Superior temporal gyrus (tissue), 1 donor: Measurements from ENCODE around the gene FIG4.
"Not testable (repeated sequence)": the region's sequence is repeated elsewhere in the genome, so short reads cannot be mapped to it uniquely, and the experiment has no call there.

ENCODE experiments used
- DNase-seq: peaks from one replicate; pipeline ENCODE4 v3.0.0-alpha.2; 2016; ENCODE audit errors: extremely low spot score

FIG4 gene

GRCh38 chr6:109852713-109853112, 161.6 kb downstream of the FIG4 start:
- no peak for DNase-seq

GRCh38 chr6:109853426-109853825, 162.3 kb downstream of the FIG4 start:
- no peak for DNase-seq

GRCh38 chr6:109853951-109854350, 162.9 kb downstream of the FIG4 start:
- DNase-seq, result no peak

- DNase-seq, result no peak
Measured at GRCh38 chr6:109854541-109855308, 163.6 kb downstream of the FIG4 start.

- not testable (repeated sequence) for DNase-seq
Measured at GRCh38 chr6:109855476-109856040, 164.5 kb downstream of the FIG4 start.

- DNase-seq, result no peak
Measured at GRCh38 chr6:109861946-109862345, 170.8 kb downstream of the FIG4 start.

GRCh38 chr6:109864050-109864449, 173.0 kb downstream of the FIG4 start:
- DNase-seq, result no peak

GRCh38 chr6:109865968-109866367, 174.9 kb downstream of the FIG4 start:
- no peak for DNase-seq

- peak; percentile 93 for DNase-seq
Measured at GRCh38 chr6:109867009-109867969, 176.2 kb downstream of the FIG4 start.

- no peak for DNase-seq
Measured at GRCh38 chr6:109867970-109868358, 176.9 kb downstream of the FIG4 start.

- DNase-seq, result peak; percentile 92
Measured at GRCh38 chr6:109869398-109870088, 178.4 kb downstream of the FIG4 start.

- no peak for DNase-seq
Measured at GRCh38 chr6:109870089-109870410, 179.0 kb downstream of the FIG4 start.

GRCh38 chr6:109872549-109872948, 181.5 kb downstream of the FIG4 start:
- no peak for DNase-seq

- no peak for DNase-seq
Measured at GRCh38 chr6:109872968-109873545, 182.0 kb downstream of the FIG4 start.

GRCh38 chr6:109874086-109874485, 183.0 kb downstream of the FIG4 start:
- DNase-seq, result no peak

- no peak for DNase-seq
Measured at GRCh38 chr6:109874621-109875020, 183.5 kb downstream of the FIG4 start.
